ENCODE data around the gene GCC2.
"Not testable (repeated sequence)": the region's sequence is repeated elsewhere in the genome, so short reads cannot be mapped to it uniquely, and the experiment has no call there.

GRCh38 chr2:108514478-108514877 lies 65.5 kb downstream of the GCC2 start:
- TF ChIP-seq RAD51 (IDR thresholded peaks at IDR 0.05; ENCODE audit: borderline replicate concordance, low read depth); ZFP91 (CRISPR knock-in tag; IDR thresholded peaks at IDR 0.05); E2F6 (IDR thresholded peaks at IDR 0.05; ENCODE audit: borderline replicate concordance in 1 of 2, extremely low read depth in 1 of 2, insufficient read depth in 1 of 2, insufficient read length in 1 of 2, low read depth in 1 of 2, low read length in 1 of 2, poor library complexity in 1 of 2, severe bottlenecking in 1 of 2); EZH2 (IDR thresholded peaks at IDR 0.05; ENCODE audit: borderline replicate concordance, low read depth, low read length); SIX5 (IDR thresholded peaks at IDR 0.05; ENCODE audit: borderline replicate concordance in 1 of 2, insufficient read depth in 1 of 2, low read depth in 1 of 2, low read length in 2 of 2); SMARCB1 (IDR thresholded peaks at IDR 0.05; ENCODE audit: insufficient read length, low read depth): not testable (repeated sequence)
